Activated CD8-positive, alpha-beta memory T cell treated with anti-CD3 and anti-CD28 coated beads for 36 hours (primary cell): ENCODE results near the gene CTXN1. TPM values are rescaled to one million over a fixed set of nuclear protein-coding genes. Genes with fewer than 3 reads are reported as not detected.

Experiments
- total RNA-seq, 2 experiments: library from RNA; stranded (reverse); gene quantifications; one replicate each; pipeline ENCODE4 v1.2.3, GENCODE V29; 2021

CTXN1 gene
- total RNA-seq, 2 experiments from 2014 or later, result 0.69 to 0.91 TPM

Other genes starting within 250 kb of the CTXN1 start
- gene MCEMP1, start 249.0 kb downstream of the CTXN1 start, total RNA-seq, result not detected
- gene TRAPPC5, start 245.3 kb downstream of the CTXN1 start, total RNA-seq, result 10 to 100 TPM; 71.1 to 73.2 TPM
- gene FCER2, start 224.0 kb downstream of the CTXN1 start, total RNA-seq, result 1 to 10 TPM; 1.8 to 2.5 TPM
- gene CLEC4G, start 194.0 kb downstream of the CTXN1 start, total RNA-seq, result not detected
- gene CD209, start 178.6 kb downstream of the CTXN1 start, total RNA-seq, result not detected
- gene CLEC4M, start 162.9 kb downstream of the CTXN1 start, total RNA-seq, result not detected
- 1 to 10 TPM; 5.3 to 6.0 TPM for gene EVI5L, start 95.9 kb downstream of the CTXN1 start, total RNA-seq
- gene PRR36, start 51.7 kb downstream of the CTXN1 start, total RNA-seq, result under 1 TPM; 0.06 to 0.17 TPM
- not detected for gene LRRC8E, start 37.6 kb downstream of the CTXN1 start, total RNA-seq
- 10 to 100 TPM; 34.9 to 35.7 TPM for gene MAP2K7, start 22.3 kb downstream of the CTXN1 start, total RNA-seq
- gene TGFBR3L, start 11.3 kb downstream of the CTXN1 start, total RNA-seq, result 1 to 10 TPM; 7.6 to 9.3 TPM
- 10 to 100 TPM; 16.4 to 17.3 TPM for gene SNAPC2, start 5.8 kb downstream of the CTXN1 start, total RNA-seq
- 100 to 1,000 TPM; 115 to 118 TPM for gene TIMM44, start 17.5 kb upstream of the CTXN1 start, total RNA-seq
- 100 to 1,000 TPM; 166 to 169 TPM for gene ELAVL1, start 79.5 kb upstream of the CTXN1 start, total RNA-seq
- gene CCL25, start 126.6 kb upstream of the CTXN1 start, total RNA-seq, result not detected
- not detected for gene FBN3, start 223.5 kb upstream of the CTXN1 start, total RNA-seq